Spleen (tissue), 7 donors: ENCODE measurements around the gene DYNLRB1.
A peak's percentile ranks its signal among the peaks of the same experiment; 100 is the strongest.

Source experiments
- POLR2A ChIP-seq, 3 donors: fragments of 450-650 bp; IDR thresholded peaks; one replicate each; pipeline ENCODE4 v1.5.1; 2017; ENCODE audit warnings: antibody characterized with exemption in 3 of 3, mild to moderate bottlenecking in 1 of 3
- TF ChIP-seq, protein P1 (sequence below), 11 experiments: fragments of 200-600 bp in 7 of 11; fragments of 450-650 bp in 4 of 11; sonication (generic) in 4 of 11; IDR thresholded peaks in 8 of 11; conservative IDR thresholded peaks in 3 of 11; 1 replicate in 7 of 11; 2 replicates in 4 of 11; pipeline versions ENCODE4 v1.4.0 to v1.8.0; 2016 to 2021; ENCODE audit warnings: antibody characterized with exemption in 11 of 11, inconsistent platforms in 4 of 11, mild to moderate bottlenecking in 1 of 11
- donor health status: DM: no; HTN: no; CAD: no; lungs with moderate emphysema.
- donor health status: DM: no; HTN: no; CAD: no.
- donor health status: DM: no; HTN: no; CAD: no.

GRCh38 chr20:34538671-34539123, 22.5 kb downstream of the DYNLRB1 start:
- TF ChIP-seq, protein P1, sequence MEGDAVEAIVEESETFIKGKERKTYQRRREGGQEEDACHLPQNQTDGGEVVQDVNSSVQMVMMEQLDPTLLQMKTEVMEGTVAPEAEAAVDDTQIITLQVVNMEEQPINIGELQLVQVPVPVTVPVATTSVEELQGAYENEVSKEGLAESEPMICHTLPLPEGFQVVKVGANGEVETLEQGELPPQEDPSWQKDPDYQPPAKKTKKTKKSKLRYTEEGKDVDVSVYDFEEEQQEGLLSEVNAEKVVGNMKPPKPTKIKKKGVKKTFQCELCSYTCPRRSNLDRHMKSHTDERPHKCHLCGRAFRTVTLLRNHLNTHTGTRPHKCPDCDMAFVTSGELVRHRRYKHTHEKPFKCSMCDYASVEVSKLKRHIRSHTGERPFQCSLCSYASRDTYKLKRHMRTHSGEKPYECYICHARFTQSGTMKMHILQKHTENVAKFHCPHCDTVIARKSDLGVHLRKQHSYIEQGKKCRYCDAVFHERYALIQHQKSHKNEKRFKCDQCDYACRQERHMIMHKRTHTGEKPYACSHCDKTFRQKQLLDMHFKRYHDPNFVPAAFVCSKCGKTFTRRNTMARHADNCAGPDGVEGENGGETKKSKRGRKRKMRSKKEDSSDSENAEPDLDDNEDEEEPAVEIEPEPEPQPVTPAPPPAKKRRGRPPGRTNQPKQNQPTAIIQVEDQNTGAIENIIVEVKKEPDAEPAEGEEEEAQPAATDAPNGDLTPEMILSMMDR (IDR thresholded peaks at IDR 0.05 in 8 of 11, conservative IDR thresholded peaks at IDR 0.05 in 3 of 11): peak; percentile 53 to 84 (median 75)
- no peak for TF ChIP-seq POLR2A (IDR thresholded peaks at IDR 0.05)
